NCI-H2196 treated with DMSO at 0.1 percent for 48 hours (cell line): ENCODE data around the gene DZANK1.
"Not testable (repeated sequence)": the region's sequence is repeated elsewhere in the genome, so short reads cannot be mapped to it uniquely, and the experiment has no call there.

Experiments
- DNase-seq: peaks from one replicate; lab custom pipeline; 2025; ENCODE audit not compliant: unreplicated experiment; lab: John Stamatoyannopoulos, UW

Gene DZANK1

GRCh38 chr20:18380908-18381529, 85.8 kb downstream of the DZANK1 start:
- no peak for DNase-seq

GRCh38 chr20:18377896-18378481, 88.8 kb downstream of the DZANK1 start:
- no peak for DNase-seq

- DNase-seq, result not testable (repeated sequence)
These were observed 91.3 kb downstream of the DZANK1 start for GRCh38 chr20:18375551-18375950.

- no peak for DNase-seq
These were observed 94.5 kb downstream of the DZANK1 start for GRCh38 chr20:18372296-18372695.

GRCh38 chr20:18364768-18365167, 102.1 kb downstream of the DZANK1 start:
- DNase-seq, result no peak

- DNase-seq, result no peak
These were observed 103.1 kb downstream of the DZANK1 start for GRCh38 chr20:18363708-18364107.

GRCh38 chr20:18362916-18363315, 103.9 kb downstream of the DZANK1 start:
- no peak for DNase-seq

- no peak for DNase-seq
These were observed 105.2 kb downstream of the DZANK1 start for GRCh38 chr20:18361678-18362077.

- DNase-seq, result no peak
These were observed 106.2 kb downstream of the DZANK1 start for GRCh38 chr20:18360635-18361034.

GRCh38 chr20:18359854-18360253, 107.0 kb downstream of the DZANK1 start:
- no peak for DNase-seq

- DNase-seq, result not testable (repeated sequence)
These were observed 117.1 kb downstream of the DZANK1 start for GRCh38 chr20:18349749-18350148.
